Stimulated activated CD4-positive, alpha-beta T cell treated with anti-CD3 and anti-CD28 coated beads, Interleukin-2, amount 100 ng/mL, for 24 hours (primary cell): ENCODE results near the gene TBX10.
"Not testable (repeated sequence)": the region's sequence is repeated elsewhere in the genome, so short reads cannot be mapped to it uniquely, and the experiment has no call there.

ENCODE experiments used
- DNase-seq, 2 donors: peaks; one replicate each; pipeline ENCODE4 v3.0.0-alpha.2; 2020

Gene TBX10

DNA sequence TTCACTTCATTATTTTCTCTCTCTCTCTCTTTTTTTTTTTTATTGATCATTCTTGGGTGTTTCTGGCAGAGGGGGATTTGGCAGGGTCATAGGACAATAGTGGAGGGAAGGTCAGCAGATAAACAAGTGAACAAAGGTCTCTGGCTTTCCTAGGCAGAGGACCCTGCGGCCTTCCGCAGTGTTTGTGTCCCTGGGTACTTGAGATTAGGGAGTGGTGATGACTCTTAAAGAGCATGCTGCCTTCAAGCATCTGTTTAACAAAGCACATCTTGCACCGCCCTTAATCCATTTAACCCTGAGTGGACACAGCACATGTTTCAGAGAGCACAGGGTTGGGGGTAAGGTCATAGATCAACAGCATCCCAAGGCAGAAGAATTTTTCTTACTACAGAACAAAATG, 42.1 kb downstream of the TBX10 start:
- not testable (repeated sequence) for DNase-seq

DNA sequence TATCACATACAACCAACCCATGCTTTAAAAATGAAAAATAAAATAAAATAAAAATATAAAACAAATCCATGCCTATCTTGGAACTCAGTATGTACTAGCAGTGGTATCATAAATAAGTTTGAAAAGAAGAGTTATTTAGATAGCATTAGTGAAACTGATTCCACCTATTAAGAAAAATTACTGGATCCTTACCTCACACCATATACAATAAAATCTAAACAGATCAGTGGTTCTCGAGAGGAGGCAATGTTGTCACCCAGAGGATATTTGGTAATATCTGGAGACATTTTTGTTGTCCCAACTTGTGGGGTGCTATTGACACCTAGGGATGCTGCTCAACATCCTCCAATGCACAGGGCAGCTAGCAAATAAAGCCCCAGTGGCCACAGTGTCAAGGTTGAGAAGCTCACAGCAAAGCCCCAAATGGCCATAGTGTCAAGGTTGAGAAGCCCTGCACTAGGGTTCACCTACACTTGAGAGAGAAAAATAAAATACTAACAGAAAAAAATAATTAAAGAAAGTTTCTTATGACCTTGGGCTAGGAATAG, 42.7 kb downstream of the TBX10 start:
- DNase-seq = no peak

- DNase-seq = no peak
Measured at GRCh38 chr11:67594480-67594879, 45.1 kb downstream of the TBX10 start.

DNA sequence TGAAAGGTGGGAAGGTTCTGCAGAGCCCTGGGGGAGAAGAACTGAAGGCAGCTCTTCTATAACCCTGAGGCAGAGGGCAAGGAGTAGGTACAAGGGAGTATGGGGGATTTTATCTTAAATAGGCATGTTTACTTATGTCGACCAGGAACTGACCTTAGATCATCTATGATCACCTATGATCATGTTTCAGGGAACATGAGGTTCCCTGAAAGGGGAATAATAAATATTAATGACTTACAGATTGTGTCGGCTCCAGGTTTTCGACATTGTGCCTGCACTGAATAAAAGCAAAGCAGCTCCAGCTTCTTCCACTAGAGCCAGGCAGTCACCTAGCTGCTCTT, 46.0 kb downstream of the TBX10 start:
- no peak for DNase-seq

DNA sequence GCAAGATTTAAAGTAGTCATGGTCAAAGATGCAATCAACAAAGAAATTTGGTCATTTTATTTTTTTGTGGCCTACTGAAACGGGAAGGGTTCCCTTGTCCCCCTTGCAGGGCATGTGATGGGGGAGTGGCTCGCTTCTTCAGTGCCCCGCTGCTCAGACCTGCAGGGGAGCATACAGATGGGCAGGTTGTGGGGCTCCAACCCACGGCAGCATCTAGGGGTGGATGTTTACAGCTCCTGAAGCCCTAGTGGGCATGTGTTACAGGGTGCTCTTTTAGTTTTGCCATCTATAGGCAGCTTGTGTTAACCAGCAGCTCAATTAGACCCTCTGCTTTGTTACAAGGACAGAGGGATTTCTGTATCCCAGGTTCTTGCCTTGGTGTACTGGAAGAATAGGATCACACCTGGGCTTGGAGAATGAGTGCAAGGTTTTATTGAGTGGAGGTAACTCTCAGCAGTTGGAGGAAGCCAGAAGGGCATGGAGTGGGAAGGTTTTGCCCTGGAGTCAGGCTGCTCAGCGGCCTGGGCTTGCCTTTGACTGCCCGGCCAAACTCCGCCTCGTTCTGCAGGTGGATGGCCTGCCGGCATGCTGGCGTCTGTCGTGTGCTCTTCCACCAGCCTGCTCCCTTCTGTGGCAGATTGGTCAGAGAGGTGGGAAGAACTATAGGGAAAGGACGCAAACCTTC, 46.5 kb downstream of the TBX10 start:
- DNase-seq = no peak

GRCh38 chr11:67588899-67589415, 50.6 kb downstream of the TBX10 start:
- not testable (repeated sequence) for DNase-seq

DNA sequence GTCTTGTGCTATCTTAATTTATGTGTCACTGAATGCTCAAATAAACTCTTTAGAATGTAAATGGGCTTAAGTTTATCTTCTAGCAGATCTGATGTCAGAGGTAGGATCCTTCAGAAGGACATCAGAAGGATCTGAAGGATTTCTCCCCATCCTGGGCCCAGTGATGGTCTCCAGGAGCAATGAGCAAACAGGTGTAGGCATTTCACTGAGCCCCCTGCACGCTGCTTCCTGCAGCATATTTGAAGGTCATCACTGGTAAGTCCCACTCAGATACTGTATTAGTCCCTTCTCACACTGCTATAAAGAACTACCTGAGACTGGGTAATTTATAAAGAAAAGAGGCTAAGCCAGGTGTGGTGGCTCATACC, 51.4 kb downstream of the TBX10 start:
- no peak for DNase-seq

- no peak for DNase-seq
Measured at GRCh38 chr11:67586568-67587250, 52.9 kb downstream of the TBX10 start.

- DNase-seq = no peak
Measured at GRCh38 chr11:67585911-67586310, 53.7 kb downstream of the TBX10 start.

- no peak for DNase-seq
Measured at GRCh38 chr11:67584881-67585873, 54.4 kb downstream of the TBX10 start.

DNA sequence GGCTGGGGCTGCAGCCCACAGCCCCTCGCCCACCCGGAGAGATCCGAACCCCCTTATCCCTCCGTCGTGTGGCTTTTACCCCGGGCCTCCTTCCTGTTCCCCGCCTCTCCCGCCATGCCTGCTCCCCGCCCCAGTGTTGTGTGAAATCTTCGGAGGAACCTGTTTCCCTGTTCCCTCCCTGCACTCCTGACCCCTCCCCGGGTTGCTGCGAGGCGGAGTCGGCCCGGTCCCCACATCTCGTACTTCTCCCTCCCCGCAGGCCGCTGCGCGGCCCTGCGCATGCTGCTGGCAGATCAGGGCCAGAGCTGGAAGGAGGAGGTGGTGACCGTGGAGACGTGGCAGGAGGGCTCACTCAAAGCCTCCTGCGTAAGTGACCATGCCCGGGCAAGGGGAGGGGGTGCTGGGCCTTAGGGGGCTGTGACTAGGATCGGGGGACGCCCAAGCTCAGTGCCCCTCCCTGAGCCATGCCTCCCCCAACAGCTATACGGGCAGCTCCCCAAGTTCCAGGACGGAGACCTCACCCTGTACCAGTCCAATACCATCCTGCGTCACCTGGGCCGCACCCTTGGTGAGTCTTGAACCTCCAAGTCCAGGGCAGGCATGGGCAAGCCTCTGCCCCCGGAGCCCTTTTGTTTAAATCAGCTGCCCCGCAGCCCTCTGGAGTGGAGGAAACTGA, 55.2 kb downstream of the TBX10 start:
- DNase-seq = peak; percentile 48 to 53

DNA sequence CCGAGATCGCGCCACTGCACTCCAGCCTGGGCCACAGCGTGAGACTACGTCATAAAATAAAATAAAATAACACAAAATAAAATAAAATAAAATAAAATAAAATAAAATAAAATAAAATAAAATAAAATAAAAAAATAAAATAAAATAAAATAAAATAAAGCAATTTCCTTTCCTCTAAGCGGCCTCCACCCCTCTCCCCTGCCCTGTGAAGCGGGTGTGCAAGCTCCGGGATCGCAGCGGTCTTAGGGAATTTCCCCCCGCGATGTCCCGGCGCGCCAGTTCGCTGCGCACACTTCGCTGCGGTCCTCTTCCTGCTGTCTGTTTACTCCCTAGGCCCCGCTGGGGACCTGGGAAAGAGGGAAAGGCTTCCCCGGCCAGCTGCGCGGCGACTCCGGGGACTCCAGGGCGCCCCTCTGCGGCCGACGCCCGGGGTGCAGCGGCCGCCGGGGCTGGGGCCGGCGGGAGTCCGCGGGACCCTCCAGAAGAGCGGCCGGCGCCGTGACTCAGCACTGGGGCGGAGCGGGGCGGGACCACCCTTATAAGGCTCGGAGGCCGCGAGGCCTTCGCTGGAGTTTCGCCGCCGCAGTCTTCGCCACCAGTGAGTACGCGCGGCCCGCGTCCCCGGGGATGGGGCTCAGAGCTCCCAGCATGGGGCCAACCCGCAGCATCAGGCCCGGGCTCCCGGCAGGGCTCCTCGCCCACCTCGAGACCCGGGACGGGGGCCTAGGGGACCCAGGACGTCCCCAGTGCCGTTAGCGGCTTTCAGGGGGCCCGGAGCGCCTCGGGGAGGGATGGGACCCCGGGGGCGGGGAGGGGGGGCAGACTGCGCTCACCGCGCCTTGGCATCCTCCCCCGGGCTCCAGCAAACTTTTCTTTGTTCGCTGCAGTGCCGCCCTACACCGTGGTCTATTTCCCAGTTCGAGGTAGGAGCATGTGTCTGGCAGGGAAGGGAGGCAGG, 56.0 kb downstream of the TBX10 start, which contains the start of gene GSTP1:
GSTP1 (plus strand) TSS at position 566 of the 958 bp plus-strand sequence; CDS start at position 598, 32 bp downstream.
- peak; percentile 83 to 89 for DNase-seq

DNA sequence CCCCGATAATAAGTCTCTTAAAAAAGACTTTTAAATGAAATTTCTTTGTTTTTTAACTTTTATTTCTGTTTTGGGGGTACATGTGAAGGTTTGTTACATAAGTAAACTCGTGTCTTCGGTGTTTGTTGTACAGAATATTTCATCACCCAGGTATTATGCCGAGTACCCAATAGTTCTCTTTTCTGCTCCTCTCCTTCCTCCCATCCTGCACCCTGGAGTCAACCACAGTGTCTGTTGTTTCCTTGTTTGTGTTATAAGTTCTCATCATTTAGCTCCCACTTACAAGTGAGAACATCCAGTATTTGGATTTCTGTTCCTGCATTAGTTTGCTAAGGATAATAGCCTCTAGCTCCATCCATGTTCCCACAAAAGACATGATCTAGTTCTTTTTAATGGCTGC, 57.6 kb downstream of the TBX10 start:
- DNase-seq = no peak

GRCh38 chr11:67581469-67581868, 58.1 kb downstream of the TBX10 start:
- DNase-seq = no peak
